Measurements from ENCODE around the gene KCNJ6.

Gene KCNJ6

GRCh38 chr21:37759777-37760176 is 156.5 kb downstream of the KCNJ6 start:
- Mint-ChIP-seq H3K9me3 (no peaks in the 10 kb centered on the region), H3K36me3 (ENCODE audit: low read depth) (no peaks in the 10 kb centered on the region), H3K27ac (no peak overlapping the region), H3K27me3 (ENCODE audit: low read depth) (peaks cover 10% of the 10 kb centered on the region), H3K4me1 (peaks cover 4% of the 10 kb centered on the region), H3K4me3 (no peak overlapping the region)
- no peak for TF ChIP-seq CTCF (IDR thresholded peaks at IDR 0.05; ENCODE audit: unreplicated experiment in 3 of 3)

- Mint-ChIP-seq H3K9me3 (no peaks in the 10 kb centered on the region), H3K36me3 (ENCODE audit: low read depth) (no peaks in the 10 kb centered on the region), H3K27me3 (ENCODE audit: low read depth) (peaks cover 16% of the 10 kb centered on the region), H3K4me1 (peaks cover 4% of the 10 kb centered on the region), H3K4me3 (no peak overlapping the region), H3K27ac (no peak overlapping the region)
- TF ChIP-seq CTCF (IDR thresholded peaks at IDR 0.05; ENCODE audit: unreplicated experiment in 3 of 3): peak; percentile 51 to 57 (median 53)
These were observed 157.3 kb downstream of the KCNJ6 start for GRCh38 chr21:37758982-37759381.

GRCh38 chr21:37757606-37758376 is 158.5 kb downstream of the KCNJ6 start:
- no peaks in the 10 kb centered on the region for H3K36me3 Mint-ChIP-seq (ENCODE audit: low read depth)
- TF ChIP-seq CTCF (IDR thresholded peaks at IDR 0.05; ENCODE audit: unreplicated experiment in 3 of 3): no peak
- H3K4me3 Mint-ChIP-seq: no peak overlapping the region
- H3K4me1 Mint-ChIP-seq: no peaks in the 10 kb centered on the region
- no peak overlapping the region for H3K27ac Mint-ChIP-seq
- H3K9me3 Mint-ChIP-seq: no peaks in the 10 kb centered on the region
- H3K27me3 Mint-ChIP-seq (ENCODE audit: low read depth): peaks cover 16% of the 10 kb centered on the region

- Mint-ChIP-seq H3K4me3 (no peak overlapping the region), H3K27me3 (ENCODE audit: low read depth) (peaks cover 11% of the 10 kb centered on the region), H3K27ac (no peak overlapping the region), H3K9me3 (no peaks in the 10 kb centered on the region), H3K4me1 (no peaks in the 10 kb centered on the region), H3K36me3 (ENCODE audit: low read depth) (no peaks in the 10 kb centered on the region)
- no peak for TF ChIP-seq CTCF (IDR thresholded peaks at IDR 0.05; ENCODE audit: unreplicated experiment in 3 of 3)
These were observed 163.1 kb downstream of the KCNJ6 start for GRCh38 chr21:37753122-37753599.

- H3K27me3 Mint-ChIP-seq (ENCODE audit: low read depth): peaks cover 7% of the 10 kb centered on the region
- H3K4me1 Mint-ChIP-seq: no peaks in the 10 kb centered on the region
- no peak overlapping the region for H3K27ac Mint-ChIP-seq
- no peaks in the 10 kb centered on the region for H3K36me3 Mint-ChIP-seq (ENCODE audit: low read depth)
- TF ChIP-seq CTCF (IDR thresholded peaks at IDR 0.05; ENCODE audit: unreplicated experiment in 3 of 3): no peak
- no peak overlapping the region for H3K4me3 Mint-ChIP-seq
- H3K9me3 Mint-ChIP-seq: peaks cover 6% of the 10 kb centered on the region
These were observed 164.8 kb downstream of the KCNJ6 start for GRCh38 chr21:37751268-37751975.
